GM18858 (cell line): ENCODE measurements around the gene EIF2A.

Experiments
- ATAC-seq: cut with Tn5 transposase; IDR thresholded peaks from one replicate; pipeline ENCODE4 v1.9.1; 2021; ENCODE audit not compliant: unreplicated experiment

The EIF2A gene

DNA sequence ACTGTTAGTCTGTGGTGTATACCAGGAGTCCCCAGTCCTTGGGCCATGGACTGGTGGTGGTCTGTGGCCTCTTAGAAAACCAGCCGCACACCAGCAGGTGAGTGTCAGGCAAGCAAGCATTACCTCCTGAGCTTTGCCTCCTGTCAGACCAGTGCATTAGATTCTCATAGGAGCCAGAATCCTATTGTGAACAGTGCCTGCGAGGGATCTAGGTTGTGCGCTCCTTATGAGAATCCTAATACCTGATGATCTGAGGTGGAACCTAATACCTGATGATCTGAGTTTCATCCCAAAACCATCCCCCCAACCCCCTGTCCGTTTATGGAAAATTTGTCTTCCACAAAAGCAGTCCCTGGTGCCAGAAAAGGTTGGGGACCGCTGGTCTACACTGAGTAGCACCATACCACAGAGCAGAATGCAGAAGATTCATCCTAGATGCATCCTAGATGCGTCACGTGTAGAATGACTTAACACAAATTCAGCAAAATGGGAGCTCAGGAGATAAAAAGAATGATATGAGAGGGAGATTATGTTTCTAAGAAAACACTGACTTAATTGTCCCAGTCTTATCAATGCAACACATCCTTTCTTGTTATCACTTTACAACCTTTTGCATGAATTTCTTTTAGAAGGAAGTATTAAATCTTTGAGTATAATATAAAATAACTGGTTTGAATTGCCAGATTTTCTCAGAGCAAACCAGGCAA is 85.1 kb downstream of the EIF2A start:
- no peak for ATAC-seq

DNA sequence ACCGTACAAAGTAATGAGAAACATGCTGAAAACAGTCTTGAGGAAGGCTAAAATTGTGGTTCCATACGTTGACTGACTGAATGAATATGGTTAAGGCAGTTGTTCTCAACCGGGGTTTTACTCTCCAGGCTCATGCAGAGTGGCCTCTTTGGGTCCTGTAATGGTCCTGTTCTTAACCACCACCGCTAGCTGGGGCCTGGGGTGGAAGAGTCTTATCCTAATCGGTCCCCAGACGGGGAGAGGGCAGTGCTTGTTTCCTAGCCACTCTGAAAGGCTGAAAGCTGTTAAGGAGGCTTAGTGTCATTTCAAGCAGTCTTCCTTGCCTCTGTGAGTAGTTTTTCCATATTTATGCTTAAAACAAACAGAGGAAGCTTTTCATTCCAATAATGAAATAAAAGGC is 88.5 kb downstream of the EIF2A start:
- no peak for ATAC-seq

- peak; percentile 83 for ATAC-seq
Measured at GRCh38 chr3:150635526-150635925, 88.9 kb downstream of the EIF2A start.
